ENCODE data around the gene ATP1B4. TPM values are rescaled to one million over a fixed set of nuclear protein-coding genes. Genes with fewer than 3 reads are reported as not detected.
A peak's percentile ranks its signal among the peaks of the same experiment; 100 is the strongest.

Gene ATP1B4
- total RNA-seq, 5 donors from 2014 or later (not counting 1 experiment from before 2014, with no cell fraction given) = not detected

DNA sequence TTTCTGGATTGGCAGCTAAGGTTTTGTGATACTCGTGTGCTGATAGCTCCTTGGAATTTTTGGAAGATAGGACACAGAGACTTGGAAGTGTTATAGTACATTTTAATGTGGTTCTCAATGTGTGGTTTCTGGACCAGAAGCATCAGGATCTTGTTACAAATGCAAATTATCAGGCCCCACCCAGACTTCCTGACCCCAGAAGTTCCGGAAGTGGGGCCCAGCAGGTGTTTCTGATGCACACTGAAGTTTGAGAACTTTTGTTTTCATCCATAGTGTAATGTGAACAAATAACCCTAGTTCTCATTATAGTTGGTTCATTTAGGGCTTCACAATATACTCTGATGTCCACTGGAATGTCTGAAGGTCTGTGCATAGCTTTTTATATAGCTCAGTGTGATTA is 57.6 kb downstream of the ATP1B4 start:
- peaks cover 0 to 9% of the 10 kb centered on the region in 2 donors for H3K27me3 Mint-ChIP-seq
- DNase-seq (peak in 29 of 35 experiments; percentile 2 to 43 (median 11)), ATAC-seq (replicated peaks in 1 of 4) (peak in 3 of 4 experiments; percentile 37 to 73 (median 46))
- no peaks in the 10 kb centered on the region for H3K9me3 Mint-ChIP-seq
- H3K36me3 Mint-ChIP-seq = no peaks in the 10 kb centered on the region
- H3K4me1 Mint-ChIP-seq = peaks cover 18 to 30% (median 23%) of the 10 kb centered on the region in 3 donors
- Histone ChIP-seq H3K4me1 (ENCODE audit: control insufficient read depth in 1 of 2, extremely low read depth in 1 of 2, insufficient read depth in 2 of 2, low read length in 2 of 2) (peaks cover 5 to 27% of the 10 kb centered on the region in 2 experiments), H3K27me3 (replicated peaks in 1 of 2; ENCODE audit: control insufficient read depth in 2 of 2, extremely low read depth in 1 of 2, insufficient read depth in 2 of 2, low read length in 1 of 2) (no peaks in the 10 kb centered on the region), H3K36me3 (ENCODE audit: control insufficient read depth in 2 of 2, extremely low read depth in 1 of 2, insufficient read depth in 1 of 2, low read length in 1 of 2) (no peaks in the 10 kb centered on the region), H3K27ac (ENCODE audit: low read length) (peak overlapping the region; percentile 72), H3K4me3 (ENCODE audit: control insufficient read depth in 1 of 2, extremely low read depth in 1 of 2, low read length in 1 of 2) (no peak overlapping the region), H3K9me3 (no peaks in the 10 kb centered on the region)
- CTCF ChIA-PET = interaction anchor here (0.6 to 1.3 kb wide), 2 partner anchors 66 to 526 kb away, joined by 4 read pairs; no protein-coding TSS in a partner anchor
- POLR2A ChIA-PET = no interaction called here
- H3K27ac Mint-ChIP-seq = peak overlapping the region; percentile 85 to 89
- no CpG with 5 or more reads among the region's 2 CpGs for WGBS (ENCODE audit: insufficient coverage)
- peak overlapping the region in 1 of 3 donors; percentile 37 for H3K4me3 Mint-ChIP-seq

DNA sequence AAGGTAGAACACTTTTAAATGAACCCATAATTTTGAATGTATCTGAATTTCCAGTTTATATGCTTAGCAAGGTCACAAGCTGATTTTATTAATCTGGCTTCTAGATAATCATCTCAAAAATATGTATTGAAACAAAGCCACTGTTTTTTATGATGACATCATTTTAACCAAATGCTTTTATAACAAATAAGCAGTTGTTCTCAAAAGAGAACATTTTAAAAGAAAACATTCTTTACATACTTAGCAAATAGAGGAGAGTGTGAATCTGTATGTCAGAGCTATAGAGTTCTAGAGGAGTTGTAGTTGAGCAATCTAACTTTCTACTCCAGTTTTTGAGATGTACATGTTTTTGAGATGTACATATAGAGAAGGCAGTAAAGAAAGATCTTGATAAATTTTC is 64.7 kb downstream of the ATP1B4 start:
- ATAC-seq (replicated peaks in 1 of 4) (no peak), DNase-seq (no peak)
- ChIA-PET CTCF (interaction anchor here in 1 of 2 donors (1.0 to 1.1 kb wide), 2 partner anchors 25 to 46 kb away, joined by 3 to 4 read pairs; no protein-coding TSS in a partner anchor), POLR2A (no interaction called here)
- Histone ChIP-seq H3K9me3 (no peaks in the 10 kb centered on the region), H3K27me3 (replicated peaks in 1 of 2; ENCODE audit: control insufficient read depth in 2 of 2, extremely low read depth in 1 of 2, insufficient read depth in 2 of 2, low read length in 1 of 2) (no peaks in the 10 kb centered on the region), H3K4me1 (ENCODE audit: control insufficient read depth in 1 of 2, extremely low read depth in 1 of 2, insufficient read depth in 2 of 2, low read length in 2 of 2) (peaks cover 0 to 2% of the 10 kb centered on the region in 2 experiments), H3K27ac (ENCODE audit: low read length) (no peak overlapping the region), H3K4me3 (ENCODE audit: control insufficient read depth in 1 of 2, extremely low read depth in 1 of 2, low read length in 1 of 2) (no peak overlapping the region), H3K36me3 (ENCODE audit: control insufficient read depth in 2 of 2, extremely low read depth in 1 of 2, insufficient read depth in 1 of 2, low read length in 1 of 2) (no peaks in the 10 kb centered on the region)
- Mint-ChIP-seq H3K4me3 (no peak overlapping the region), H3K4me1 (peaks cover 12 to 24% (median 14%) of the 10 kb centered on the region in 3 donors), H3K9me3 (no peaks in the 10 kb centered on the region), H3K36me3 (peaks cover under 1% of the 10 kb centered on the region), H3K27ac (no peak overlapping the region), H3K27me3 (peaks cover 0 to 9% of the 10 kb centered on the region in 2 donors)

DNA sequence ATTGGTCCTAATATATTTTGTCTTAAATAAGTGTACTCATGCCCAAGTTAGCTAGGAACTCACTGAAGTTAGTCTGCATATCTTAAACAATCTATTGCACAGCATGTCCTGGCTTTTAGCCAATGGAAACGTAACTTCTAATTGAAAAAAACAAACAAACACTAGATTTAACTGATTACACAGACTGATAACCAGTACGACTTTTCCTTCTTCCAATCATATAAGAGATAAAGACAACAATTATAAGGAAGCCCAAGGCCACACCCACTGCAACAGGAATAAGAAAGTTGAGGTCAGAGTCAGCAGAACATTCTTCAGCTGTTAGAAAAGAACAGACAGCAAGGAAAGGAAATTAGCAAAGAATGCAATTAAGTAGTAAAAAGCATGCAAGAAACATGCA is 66.4 kb downstream of the ATP1B4 start:
- H3K36me3 ChIP-seq (ENCODE audit: control insufficient read depth in 2 of 2, extremely low read depth in 1 of 2, insufficient read depth in 1 of 2, low read length in 1 of 2) = no peaks in the 10 kb centered on the region
- H3K9me3 ChIP-seq = no peaks in the 10 kb centered on the region
- Mint-ChIP-seq H3K36me3 (peaks cover 11% of the 10 kb centered on the region), H3K27ac (peak overlapping the region in 1 of 2 donors; percentile 21), H3K9me3 (no peaks in the 10 kb centered on the region), H3K4me3 (no peak overlapping the region), H3K27me3 (peaks cover 0 to 9% of the 10 kb centered on the region in 2 donors), H3K4me1 (peaks cover 12 to 22% (median 14%) of the 10 kb centered on the region in 3 donors)
- ChIA-PET POLR2A (no interaction called here), CTCF (no interaction called here)
- H3K4me1 ChIP-seq (ENCODE audit: control insufficient read depth in 1 of 2, extremely low read depth in 1 of 2, insufficient read depth in 2 of 2, low read length in 2 of 2) = peaks cover 0 to 2% of the 10 kb centered on the region in 2 experiments
- no peak overlapping the region for H3K27ac ChIP-seq (ENCODE audit: low read length)
- H3K4me3 ChIP-seq (ENCODE audit: control insufficient read depth in 1 of 2, extremely low read depth in 1 of 2, low read length in 1 of 2) = no peak overlapping the region
- H3K27me3 ChIP-seq (replicated peaks in 1 of 2; ENCODE audit: control insufficient read depth in 2 of 2, extremely low read depth in 1 of 2, insufficient read depth in 2 of 2, low read length in 1 of 2) = no peaks in the 10 kb centered on the region
- DNase-seq (peak in 1 of 35 experiments; percentile 2), ATAC-seq (replicated peaks in 1 of 4) (no peak)
- 60% methylated on average over 1 of the region's 2 CpGs for WGBS (ENCODE audit: insufficient coverage)

DNA sequence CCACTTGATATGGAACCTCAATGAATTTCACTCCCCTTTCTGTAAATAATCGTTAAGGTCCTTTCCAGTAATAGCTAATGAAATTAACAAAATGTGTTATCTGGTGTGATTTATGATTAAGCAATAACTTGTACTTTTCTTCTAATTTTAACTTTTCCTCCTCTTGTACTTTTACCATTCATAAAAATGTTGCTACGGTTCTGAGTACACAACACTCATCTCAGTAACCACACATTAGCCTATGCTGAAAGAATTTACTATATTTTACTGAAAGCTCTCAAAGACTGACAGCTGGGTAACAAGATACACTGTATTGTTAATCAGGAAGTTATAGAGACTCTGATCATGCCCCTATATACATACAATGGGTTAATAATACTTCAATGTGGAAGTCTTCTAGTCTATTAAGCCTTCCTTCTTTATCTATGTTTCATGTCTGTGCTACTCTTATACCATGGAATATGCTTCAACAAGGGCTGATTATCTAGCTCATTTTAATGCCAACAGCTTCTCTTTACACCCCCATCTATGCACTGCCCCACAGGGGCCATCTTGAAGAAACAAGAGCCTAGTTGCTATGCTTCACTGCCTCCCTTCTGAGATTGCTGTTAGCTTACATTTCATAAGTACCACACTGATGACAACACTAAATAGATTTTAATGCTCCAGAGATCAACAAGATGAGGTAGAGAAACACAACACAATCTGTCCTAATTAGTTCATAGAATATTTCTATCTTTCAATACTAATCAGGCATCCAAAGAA is 68.1 kb downstream of the ATP1B4 start:
- Mint-ChIP-seq H3K4me1 (peaks cover 9 to 18% (median 14%) of the 10 kb centered on the region in 3 donors), H3K4me3 (no peak overlapping the region), H3K9me3 (no peaks in the 10 kb centered on the region), H3K27ac (no peak overlapping the region), H3K27me3 (peaks cover 0 to 6% of the 10 kb centered on the region in 2 donors), H3K36me3 (peaks cover 14% of the 10 kb centered on the region)
- peaks cover 0 to 2% of the 10 kb centered on the region in 2 experiments for H3K4me1 ChIP-seq (ENCODE audit: control insufficient read depth in 1 of 2, extremely low read depth in 1 of 2, insufficient read depth in 2 of 2, low read length in 2 of 2)
- DNase-seq = no peak
- H3K4me3 ChIP-seq (ENCODE audit: control insufficient read depth in 1 of 2, extremely low read depth in 1 of 2, low read length in 1 of 2) = no peak overlapping the region
- no peak for ATAC-seq (replicated peaks in 1 of 4)
- no peaks in the 10 kb centered on the region for H3K27me3 ChIP-seq (replicated peaks in 1 of 2; ENCODE audit: control insufficient read depth in 2 of 2, extremely low read depth in 1 of 2, insufficient read depth in 2 of 2, low read length in 1 of 2)
- CTCF ChIA-PET = no interaction called here
- no peak overlapping the region for H3K27ac ChIP-seq (ENCODE audit: low read length)
- POLR2A ChIA-PET = interaction anchor here (0.6 to 0.7 kb wide), 2 partner anchors 12 to 124 kb away, joined by 3 to 4 read pairs; no protein-coding TSS in a partner anchor
- WGBS (ENCODE audit: insufficient coverage) = no CpG with 5 or more reads among the region's 2 CpGs
- no peaks in the 10 kb centered on the region for H3K36me3 ChIP-seq (ENCODE audit: control insufficient read depth in 2 of 2, extremely low read depth in 1 of 2, insufficient read depth in 1 of 2, low read length in 1 of 2)
- no peaks in the 10 kb centered on the region for H3K9me3 ChIP-seq

Other genes with a start within 250 kb of the ATP1B4 start
- 1 to 10 TPM in 2 of 5 donors, under 1 TPM in 3; 0.60 to 1.5 (median 0.85) TPM for gene RHOXF1, start 246.2 kb upstream of the ATP1B4 start, total RNA-seq
- gene RHOXF2, start 203.5 kb upstream of the ATP1B4 start, total RNA-seq = under 1 TPM in 2 of 5 donors, not detected in 3; 0.09 to 0.10 TPM
- 10 to 100 TPM; 20.9 to 25.7 (median 22.1) TPM for gene ZBTB33, start 111.3 kb upstream of the ATP1B4 start, total RNA-seq
- gene TMEM255A, start 50.6 kb upstream of the ATP1B4 start, total RNA-seq = under 1 TPM in 2 of 5 donors, not detected in 3; 0.13 to 0.14 TPM
- 10 to 100 TPM; 21.5 to 32.2 (median 31.5) TPM for gene LAMP2, start 107.2 kb downstream of the ATP1B4 start, total RNA-seq
- 10 to 100 TPM; 39.4 to 44.8 (median 43.1) TPM for gene CUL4B, start 198.9 kb downstream of the ATP1B4 start, total RNA-seq
- gene MCTS1, start 242.0 kb downstream of the ATP1B4 start, total RNA-seq = 10 to 100 TPM; 18.9 to 27.2 (median 25.3) TPM